Bronchial epithelial cell (primary cell): ENCODE measurements around the gene PMEPA1. TPM values are rescaled to one million over a fixed set of nuclear protein-coding genes. Genes with fewer than 3 reads are reported as not detected.

Experiments used
- DNase-seq: peaks from one replicate; pipeline ENCODE4 v3.0.0-alpha.2; 2010; ENCODE audit warnings: low read depth
- FAIRE-seq: peaks from 2 replicates; lab custom pipeline; 2011; peaks lifted over from hg19 to GRCh38; lab: Jason Lieb, UNC
- H3K27me3 ChIP-seq: 2 replicates; pipeline ENCODE4 v1.5.1; 2011; ENCODE audit warnings: low read length; ENCODE audit not compliant: control insufficient read depth, insufficient read depth
- H3K36me3 ChIP-seq: 2 replicates; pipeline ENCODE4 v1.5.1; 2011; ENCODE audit warnings: low read length; ENCODE audit not compliant: control insufficient read depth, insufficient read depth
- H3K4me3 ChIP-seq: 2 replicates; pipeline ENCODE4 v1.5.1; 2011; ENCODE audit warnings: mild to moderate bottlenecking, low read depth, low read length, control low read depth
- CTCF ChIP-seq: IDR thresholded peaks from 2 replicates; pipeline ENCODE4 v1.5.1; 2011; ENCODE audit warnings: mild to moderate bottlenecking, moderate library complexity, low read length, control low read depth, inconsistent platforms; ENCODE audit not compliant: insufficient read depth, severe bottlenecking
- total RNA-seq: library from RNA; depleted of rRNA; stranded (reverse); fragments of >200 nt; gene quantifications from 2 replicates; pipeline ENCODE4 v1.2.1, GENCODE V29; 2014

PMEPA1 gene
- total RNA-seq, 1 donor from 2014 or later = 51.1 TPM

- no peak for FAIRE-seq
- Histone ChIP-seq H3K27me3 (peaks cover 3% of the 10 kb centered on the region), H3K4me3 (no peak overlapping the region), H3K36me3 (no peaks in the 10 kb centered on the region)
- DNase-seq = no peak
- TF ChIP-seq CTCF = no peak
Observed at GRCh38 chr20:57736738-57737347, 27.0 kb upstream of the PMEPA1 start.

- DNase-seq = no peak
- no peak for FAIRE-seq
Observed at GRCh38 chr20:57735831-57736737, 26.3 kb upstream of the PMEPA1 start.

DNA sequence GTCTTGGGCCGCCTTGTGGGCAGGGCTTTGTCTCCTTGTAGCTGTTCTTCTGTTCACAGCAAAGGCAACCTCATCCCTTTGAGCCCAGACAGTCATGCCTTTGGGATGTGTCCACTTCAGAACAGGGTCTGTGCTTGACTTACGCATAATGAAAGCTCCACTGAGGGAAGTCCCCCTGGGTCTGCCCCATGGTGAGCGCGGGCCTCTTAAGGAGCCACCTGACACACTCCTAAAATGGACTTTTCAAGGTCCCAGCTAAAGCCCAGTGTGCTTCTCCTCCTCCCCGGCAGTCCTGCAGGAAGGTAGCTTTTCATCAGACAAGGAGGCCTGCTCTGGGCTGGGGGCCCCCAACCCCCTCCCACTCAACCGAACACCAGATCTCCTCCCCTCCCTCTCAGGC, 24.9 kb upstream of the PMEPA1 start:
- peaks cover 4% of the 10 kb centered on the region for H3K27me3 ChIP-seq
- FAIRE-seq = no peak
- H3K4me3 ChIP-seq = no peak overlapping the region
- H3K36me3 ChIP-seq = no peaks in the 10 kb centered on the region
- no peak for TF ChIP-seq CTCF
- DNase-seq = no peak

More at GRCh38 chr20:57735831-57736737, 26.3 kb upstream of the PMEPA1 start:
- Histone ChIP-seq H3K4me3 (no peak overlapping the region), H3K36me3 (no peaks in the 10 kb centered on the region), H3K27me3 (peaks cover 2% of the 10 kb centered on the region)
- TF ChIP-seq CTCF = no peak

DNA sequence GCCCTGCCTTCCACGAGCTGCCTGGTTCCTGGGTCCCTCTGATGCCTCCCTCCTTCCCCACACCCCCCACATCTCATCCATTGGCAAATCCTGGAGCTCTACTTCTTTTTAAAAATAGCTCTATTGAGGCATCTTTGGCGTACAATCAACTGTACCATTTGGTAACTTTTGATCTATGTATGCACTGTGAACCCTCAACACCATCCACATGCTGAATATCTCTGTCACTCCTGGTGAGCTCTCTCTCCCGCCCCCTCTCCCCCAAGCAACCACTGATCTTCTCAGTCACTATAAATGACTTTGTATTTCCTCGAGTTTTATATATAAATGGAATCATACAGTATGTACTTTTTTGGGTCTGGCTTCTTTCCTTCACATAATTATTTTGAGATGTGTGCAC, 22.4 kb upstream of the PMEPA1 start:
- FAIRE-seq (no peak), DNase-seq (no peak)
- H3K27me3 ChIP-seq = peaks cover 8% of the 10 kb centered on the region
- no peak for TF ChIP-seq CTCF
- no peak overlapping the region for H3K4me3 ChIP-seq
- H3K36me3 ChIP-seq = no peaks in the 10 kb centered on the region

GRCh38 chr20:57728762-57729161, 18.9 kb upstream of the PMEPA1 start:
- DNase-seq = no peak
- no peaks in the 10 kb centered on the region for H3K36me3 ChIP-seq
- FAIRE-seq = no peak
- peaks cover 6% of the 10 kb centered on the region for H3K27me3 ChIP-seq
- no peak overlapping the region for H3K4me3 ChIP-seq
- no peak for TF ChIP-seq CTCF
